ENCODE measurements around the gene TFCP2L1. TPM values are rescaled to one million over a fixed set of nuclear protein-coding genes. Genes with fewer than 3 reads are reported as not detected.

The TFCP2L1 gene
- total and polyA plus RNA-seq, 12 donors = 0.02 to 0.60 (median 0.14) TPM; not detected in 1

DNA sequence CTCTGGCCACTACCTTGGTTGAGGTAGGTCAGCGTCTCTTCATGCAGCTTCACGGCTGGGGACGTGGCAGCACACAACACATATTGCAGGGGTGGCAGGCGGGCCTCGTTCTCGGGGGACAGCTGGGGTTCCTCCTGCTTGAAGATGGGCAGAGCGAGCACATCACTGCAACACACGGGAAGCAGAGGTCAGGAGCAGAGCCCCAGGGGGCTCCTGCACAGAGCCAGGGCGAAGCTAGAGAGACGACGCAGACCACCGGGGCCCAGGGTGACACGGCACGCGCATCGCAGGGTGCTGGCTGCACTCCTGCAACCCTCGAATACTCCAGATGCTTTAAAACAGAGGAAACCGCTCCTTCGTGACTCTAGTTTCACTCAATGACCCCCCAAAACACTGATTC, 3.9 kb downstream of the TFCP2L1 start:
- ATAC-seq (no peak), DNase-seq (no peak)
- no peaks in the 10 kb centered on the region for H3K9me3 ChIP-seq
- intact Hi-C loops (cut with DNase I) = loop anchor here in 1 of 10 donors (10.0 kb wide), 1 partner anchor 156 kb away; no protein-coding TSS in a partner anchor
- no peak for TF ChIP-seq CTCF (IDR thresholded peaks at IDR 0.05)
- no peaks in the 10 kb centered on the region for H3K36me3 ChIP-seq
- no peak overlapping the region for H3K4me3 ChIP-seq
- WGBS, 2 donors = 83 to 84% methylated on average over 19 of the region's 19 CpGs
- H3K4me1 ChIP-seq = peaks cover 0 to 14% (median 12%) of the 10 kb centered on the region in 9 donors
- H3K27me3 ChIP-seq = peaks cover 10 to 66% (median 42%) of the 10 kb centered on the region in 7 donors
- H3K27ac ChIP-seq = no peak overlapping the region

GRCh38 chr2:121279476-121280220, 5.4 kb downstream of the TFCP2L1 start:
- WGBS, 2 donors = 74 to 75% methylated on average over 10 of the region's 10 CpGs
- H3K27me3 ChIP-seq = peaks cover 3 to 59% (median 29%) of the 10 kb centered on the region in 7 donors
- intact Hi-C loops (cut with DNase I) = loop anchor here in 1 of 10 donors (10.0 kb wide), 1 partner anchor 155 kb away; no protein-coding TSS in a partner anchor
- H3K4me3 ChIP-seq = no peak overlapping the region
- H3K9me3 ChIP-seq = no peaks in the 10 kb centered on the region
- ATAC-seq = no peak
- peaks cover 0 to 11% (median 5%) of the 10 kb centered on the region in 9 donors for H3K4me1 ChIP-seq
- no peak for TF ChIP-seq CTCF (IDR thresholded peaks at IDR 0.05)
- H3K27ac ChIP-seq = no peak overlapping the region
- no peaks in the 10 kb centered on the region for H3K36me3 ChIP-seq
- no peak for DNase-seq

DNA sequence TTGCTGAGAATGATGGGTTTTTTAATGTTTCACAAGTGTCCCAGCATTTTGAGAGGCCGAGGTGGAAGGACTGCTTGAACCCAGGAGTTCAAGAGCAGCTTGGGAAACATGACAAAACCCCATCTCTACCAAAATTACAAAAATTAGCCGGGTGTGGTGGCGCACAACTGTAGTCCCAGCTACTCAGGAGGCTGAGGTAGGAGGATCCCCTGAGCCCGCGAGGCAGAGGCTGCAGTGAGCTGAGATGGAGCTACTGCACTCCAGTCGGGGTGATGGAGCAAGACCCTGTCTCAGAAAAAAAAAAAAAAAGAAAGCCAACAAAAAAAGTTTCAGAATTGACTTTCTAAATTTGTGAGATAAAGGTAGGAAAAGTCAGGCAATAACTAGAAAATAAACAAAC, 8.7 kb downstream of the TFCP2L1 start:
- Histone ChIP-seq H3K4me3 (no peak overlapping the region), H3K4me1 (peaks cover 0 to 1% (median 0%) of the 10 kb centered on the region in 9 donors), H3K27me3 (peaks cover 0 to 48% (median 4%) of the 10 kb centered on the region in 7 donors), H3K9me3 (no peaks in the 10 kb centered on the region), H3K36me3 (no peaks in the 10 kb centered on the region), H3K27ac (no peak overlapping the region)
- no peak for ATAC-seq
- intact Hi-C loops (cut with DNase I) = no loop called here
- no peak for TF ChIP-seq CTCF (IDR thresholded peaks at IDR 0.05)
- no peak for DNase-seq
- 92% methylated on average over 6 of the region's 6 CpGs for WGBS, 2 donors

DNA sequence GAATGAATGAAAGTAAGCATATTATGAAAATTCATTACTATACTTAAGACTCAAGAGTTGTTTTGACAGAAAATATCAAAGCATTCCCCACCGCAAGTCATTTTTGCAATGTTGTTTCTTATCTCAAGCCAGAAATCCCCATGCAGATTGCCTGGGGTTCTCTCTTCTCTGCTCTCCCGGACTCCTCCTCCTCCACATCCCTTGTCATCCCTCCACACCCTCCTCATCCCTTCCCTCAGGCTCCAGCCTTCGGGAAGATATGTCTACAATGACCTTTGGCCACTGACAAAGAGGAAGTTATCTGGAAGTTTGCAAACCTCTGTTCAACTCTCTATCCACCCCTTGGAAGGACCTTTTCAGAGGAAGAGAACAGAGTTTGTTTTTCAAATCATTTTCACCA, 11.9 kb downstream of the TFCP2L1 start:
- TF ChIP-seq CTCF (IDR thresholded peaks at IDR 0.05) = no peak

More for the DNA sequence above, 11.9 kb downstream of the TFCP2L1 start:
- ATAC-seq (no peak), DNase-seq (no peak)
- Histone ChIP-seq H3K4me1 (peaks cover 0 to 2% (median 0%) of the 10 kb centered on the region in 9 donors), H3K9me3 (no peaks in the 10 kb centered on the region), H3K36me3 (no peaks in the 10 kb centered on the region), H3K4me3 (no peak overlapping the region), H3K27ac (no peak overlapping the region), H3K27me3 (peaks cover 0 to 23% (median 4%) of the 10 kb centered on the region in 7 donors)
- 49 to 53% methylated on average over 3 of the region's 3 CpGs for WGBS, 2 donors
- intact Hi-C loops (cut with DNase I) = no loop called here
